ENCODE measurements around the gene HCN1.

DNA sequence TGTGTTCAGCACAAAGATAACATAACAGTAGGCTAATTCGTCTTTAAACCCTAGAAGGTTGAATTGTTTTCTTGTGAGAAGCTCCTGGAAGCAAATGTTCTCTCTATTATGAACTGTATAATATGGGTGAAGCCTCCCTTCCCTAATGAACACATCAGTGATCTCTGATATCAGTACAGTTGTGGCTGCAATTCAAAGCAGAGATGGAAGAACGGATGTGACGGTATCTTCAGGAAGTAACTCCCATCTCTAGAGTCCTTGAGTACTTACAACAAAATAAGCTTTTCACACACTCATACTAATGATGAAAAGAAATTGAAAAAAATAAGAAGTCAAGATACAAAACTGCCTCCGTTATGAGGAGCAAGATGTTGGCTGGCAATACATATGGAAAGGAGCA is 4.5 kb downstream of the HCN1 start:
- TF ChIP-seq CTCF (IDR thresholded peaks at IDR 0.05) (no peak), POLR2AphosphoS5 (IDR thresholded peaks at IDR 0.05) (no peak)
